ENCODE results near the gene AP3D1.
"Not testable (repeated sequence)": the region's sequence is repeated elsewhere in the genome, so short reads cannot be mapped to it uniquely, and the experiment has no call there.

Gene AP3D1

GRCh38 chr19:2097203-2097885 lies 54.0 kb downstream of the AP3D1 start:
- no peaks in the 10 kb centered on the region for H3K27me3 ChIP-seq
- DNase-seq: no peak

GRCh38 chr19:2096480-2097202 lies 54.7 kb downstream of the AP3D1 start, which contains the start of gene IZUMO4:
TSS of gene IZUMO4 (plus strand) at chr19:2096915. CDS start at chr19:2096946, 31 bp downstream.
- H3K27me3 ChIP-seq: no peaks in the 10 kb centered on the region
- DNase-seq: peak; percentile 100
- peaks cover 22% of the 10 kb centered on the region for H3K36me3 ChIP-seq
- H3K4me3 ChIP-seq (ENCODE audit: low read depth, low read length): peak within 1 kb of the TSS; percentile 64
- peak; percentile 46 for TF ChIP-seq CTCF (IDR thresholded peaks at IDR 0.05; ENCODE audit: low read depth, low read length)
- H3K9me3 ChIP-seq: no peaks in the 10 kb centered on the region
- no peaks in the 10 kb centered on the region for H3K4me1 ChIP-seq

More at GRCh38 chr19:2097203-2097885, 54.0 kb downstream of the AP3D1 start:
- Histone ChIP-seq H3K4me3 (ENCODE audit: low read depth, low read length) (peak overlapping the region; percentile 53), H3K9me3 (no peaks in the 10 kb centered on the region), H3K36me3 (peaks cover 29% of the 10 kb centered on the region), H3K4me1 (no peaks in the 10 kb centered on the region)
- TF ChIP-seq CTCF (IDR thresholded peaks at IDR 0.05; ENCODE audit: low read depth, low read length): no peak

GRCh38 chr19:2096034-2096479 lies 55.3 kb downstream of the AP3D1 start, which contains the start of gene MOB3A:
TSS of gene MOB3A (minus strand) at chr19:2096326. CDS start at chr19:2078560, 17,766 bp downstream.
- Histone ChIP-seq H3K4me1 (no peaks in the 10 kb centered on the region), H3K27me3 (no peaks in the 10 kb centered on the region), H3K9me3 (no peaks in the 10 kb centered on the region), H3K36me3 (peaks cover 16% of the 10 kb centered on the region), H3K4me3 (ENCODE audit: low read depth, low read length) (peak within 1 kb of the TSS; percentile 64)
- DNase-seq: no peak
- peak; percentile 44 for TF ChIP-seq CTCF (IDR thresholded peaks at IDR 0.05; ENCODE audit: low read depth, low read length)

- DNase-seq; H3K9me3 ChIP-seq; H3K36me3 ChIP-seq; H3K27me3 ChIP-seq; H3K4me3 ChIP-seq (ENCODE audit: low read depth, low read length): not testable (repeated sequence)
- H3K4me1 ChIP-seq: peaks cover 16% of the 10 kb centered on the region
Observed at GRCh38 chr19:2091926-2092525, 59.3 kb downstream of the AP3D1 start.

GRCh38 chr19:2089727-2090053 lies 61.7 kb downstream of the AP3D1 start:
- no peaks in the 10 kb centered on the region for H3K36me3 ChIP-seq
- no peaks in the 10 kb centered on the region for H3K27me3 ChIP-seq
- DNase-seq: no peak
- H3K4me3 ChIP-seq (ENCODE audit: low read depth, low read length): peak overlapping the region; percentile 19
- H3K9me3 ChIP-seq: no peaks in the 10 kb centered on the region
- no peak for TF ChIP-seq CTCF (IDR thresholded peaks at IDR 0.05; ENCODE audit: low read depth, low read length)
- peaks cover 16% of the 10 kb centered on the region for H3K4me1 ChIP-seq

GRCh38 chr19:2089001-2089711 lies 62.2 kb downstream of the AP3D1 start:
- H3K9me3 ChIP-seq: no peaks in the 10 kb centered on the region
- peak; percentile 54 for DNase-seq
- TF ChIP-seq CTCF (IDR thresholded peaks at IDR 0.05; ENCODE audit: low read depth, low read length): no peak
- H3K36me3 ChIP-seq: no peaks in the 10 kb centered on the region
- H3K27me3 ChIP-seq: no peaks in the 10 kb centered on the region
- H3K4me1 ChIP-seq: peaks cover 16% of the 10 kb centered on the region
- H3K4me3 ChIP-seq (ENCODE audit: low read depth, low read length): no peak overlapping the region

Data from BE2C (cell line).